Upper lobe of left lung (tissue), 4 donors: ENCODE results near the gene FAM9B.

Source experiments
- EP300 ChIP-seq, 4 donors: sonication (generic); formaldehyde crosslinking; IDR thresholded peaks; one replicate each; pipeline ENCODE4 v1.5.1; 2017; ENCODE audit warnings: antibody characterized with exemption in 4 of 4, control low read depth in 2 of 4
- POLR2A ChIP-seq, 4 donors: fragments of 450-650 bp; IDR thresholded peaks; one replicate each; pipeline ENCODE4 v1.5.1; 2016 to 2017; ENCODE audit warnings: antibody characterized with exemption in 4 of 4, mild to moderate bottlenecking in 2 of 4
- TF ChIP-seq, protein P1 (sequence below), 6 experiments: fragments of 450-650 bp in 4 of 6; fragments of 200-600 bp in 2 of 6; sonication (generic) in 2 of 6; IDR thresholded peaks; one replicate each; pipeline ENCODE4 v1.5.1; 2016 to 2019; ENCODE audit warnings: antibody characterized with exemption in 6 of 6

DNA sequence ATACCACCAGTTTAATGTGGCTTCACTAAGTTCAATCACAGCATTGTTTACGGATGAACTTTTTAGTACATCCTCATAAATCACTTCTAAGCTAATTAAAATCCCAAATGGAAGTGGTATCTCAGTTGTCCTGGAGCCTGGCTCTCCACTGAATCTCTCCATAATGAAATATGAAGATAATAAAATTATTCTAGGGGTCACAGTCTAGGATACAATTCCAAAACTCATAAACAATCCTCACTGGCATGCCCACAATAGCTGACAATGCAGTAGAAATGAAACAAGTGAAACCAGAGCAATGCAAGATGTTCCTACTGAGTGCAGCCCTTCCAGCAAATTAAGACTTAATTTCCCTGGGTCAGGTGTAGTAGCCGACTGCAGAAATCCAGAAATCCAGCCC is 47.3 kb upstream of the FAM9B start:
- TF ChIP-seq EP300 (IDR thresholded peaks at IDR 0.05) = no peak
- TF ChIP-seq, protein P1, sequence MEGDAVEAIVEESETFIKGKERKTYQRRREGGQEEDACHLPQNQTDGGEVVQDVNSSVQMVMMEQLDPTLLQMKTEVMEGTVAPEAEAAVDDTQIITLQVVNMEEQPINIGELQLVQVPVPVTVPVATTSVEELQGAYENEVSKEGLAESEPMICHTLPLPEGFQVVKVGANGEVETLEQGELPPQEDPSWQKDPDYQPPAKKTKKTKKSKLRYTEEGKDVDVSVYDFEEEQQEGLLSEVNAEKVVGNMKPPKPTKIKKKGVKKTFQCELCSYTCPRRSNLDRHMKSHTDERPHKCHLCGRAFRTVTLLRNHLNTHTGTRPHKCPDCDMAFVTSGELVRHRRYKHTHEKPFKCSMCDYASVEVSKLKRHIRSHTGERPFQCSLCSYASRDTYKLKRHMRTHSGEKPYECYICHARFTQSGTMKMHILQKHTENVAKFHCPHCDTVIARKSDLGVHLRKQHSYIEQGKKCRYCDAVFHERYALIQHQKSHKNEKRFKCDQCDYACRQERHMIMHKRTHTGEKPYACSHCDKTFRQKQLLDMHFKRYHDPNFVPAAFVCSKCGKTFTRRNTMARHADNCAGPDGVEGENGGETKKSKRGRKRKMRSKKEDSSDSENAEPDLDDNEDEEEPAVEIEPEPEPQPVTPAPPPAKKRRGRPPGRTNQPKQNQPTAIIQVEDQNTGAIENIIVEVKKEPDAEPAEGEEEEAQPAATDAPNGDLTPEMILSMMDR (IDR thresholded peaks at IDR 0.05) = no peak
- no peak for TF ChIP-seq POLR2A (IDR thresholded peaks at IDR 0.05)
